HCT116 (cell line): ENCODE measurements around the gene LCLAT1. TPM values are rescaled to one million over a fixed set of nuclear protein-coding genes. Genes with fewer than 3 reads are reported as not detected.

Source experiments
- ATAC-seq: fragments of 200-7000 bp; cut with Tn5 transposase; 2 replicates; pipeline ENCODE4 v1.9.1; 2020; ENCODE audit warnings: mild to moderate bottlenecking, moderate library complexity
- BruUV-seq: library from RNA; stranded (reverse); fragments of 400-500 nt; replicated peaks from 2 replicates; lab custom pipeline; 2021; lab: Mats Ljungman, UMichigan
- CTCF ChIA-PET: fragments of 300-600 bp; sonication (Branson Sonifier 250); formaldehyde crosslinking; loops from one replicate; lab custom pipeline; 2021; ENCODE audit warnings: antibody characterized with exemption; lab: Charles Lee
- POLR2A ChIA-PET: fragments of 300-600, 350-600 bp; sonication (Branson Sonifier 250); formaldehyde crosslinking; loops from one replicate; lab custom pipeline; 2021; ENCODE audit warnings: antibody characterized with exemption; lab: Charles Lee
- RAD21 ChIA-PET, 2 experiments: fragments of 300-600 bp; sonication (Branson Sonifier 250); formaldehyde crosslinking; loops; one replicate each; lab custom pipeline; 2023; ENCODE audit warnings: low total read pairs in 2 of 2; ENCODE audit not compliant: uncharacterized antibody in 2 of 2, unreplicated experiment in 2 of 2, low non-redundant PET in 1 of 2; lab: Charles Lee
- DNase-seq: peaks from one replicate; pipeline ENCODE4 v3.0.0-alpha.2; 2010; ENCODE audit warnings: low read depth, low spot score
- H2AFZ ChIP-seq: fragments of 200-600 bp; shearing (Covaris generic), sonication (generic); 2 replicates; pipeline ENCODE4 v1.6.1; 2017; ENCODE audit warnings: low read depth, mixed run types, mixed read lengths, antibody characterized with exemption, low read length; ENCODE audit not compliant: poor library complexity, severe bottlenecking
- H3K27ac ChIP-seq: 2 replicates; pipeline ENCODE4 v1.5.1; 2012; ENCODE audit warnings: low read depth, low read length
- H3K27me3 ChIP-seq: fragments of 200-600 bp; sonication (generic); 2 replicates; pipeline ENCODE4 v1.6.1; 2016; ENCODE audit warnings: mixed run types, low read length, mixed read lengths; ENCODE audit not compliant: insufficient read depth
- H3K36me3 ChIP-seq, 2 experiments: fragments of 200-500 bp in 1 of 2; fragments of 200-600 bp in 1 of 2; sonication (Bioruptor generic) in 1 of 2; sonication (generic) in 1 of 2; 2 replicates each; pipeline versions ENCODE4 v1.5.1 to v1.6.1; 2014 to 2016; ENCODE audit warnings: low read length in 2 of 2, inconsistent platforms in 1 of 2, mixed read lengths in 1 of 2, mixed run types in 1 of 2; ENCODE audit not compliant: insufficient read depth in 2 of 2, control insufficient read depth in 1 of 2
- H3K4me1 ChIP-seq, 2 experiments: fragments of 200-600 bp in 1 of 2; sonication (generic) in 1 of 2; 2 replicates each; pipeline versions ENCODE4 v1.5.1 to v1.6.1; 2012 to 2017; ENCODE audit warnings: low read length in 2 of 2, inconsistent platforms in 1 of 2, mild to moderate bottlenecking in 1 of 2, mixed read lengths in 1 of 2, mixed run types in 1 of 2, moderate library complexity in 1 of 2; ENCODE audit not compliant: insufficient read depth in 2 of 2, control insufficient read depth in 1 of 2
- H3K4me2 ChIP-seq: fragments of 200-600 bp; sonication (generic); 2 replicates; pipeline ENCODE4 v1.6.1; 2017; ENCODE audit warnings: mixed run types, low read length, mixed read lengths
- H3K4me3 ChIP-seq, 2 experiments: fragments of 200-600 bp in 1 of 2; sonication (generic) in 1 of 2; replicated peaks in 1 of 2; 2 replicates each; pipeline ENCODE4 v1.5.1; 2011 to 2016; ENCODE audit warnings: low read length in 2 of 2, control low read depth in 1 of 2, low read depth in 1 of 2, mild to moderate bottlenecking in 1 of 2, mixed read lengths in 1 of 2, mixed run types in 1 of 2
- H3K79me2 ChIP-seq: fragments of 200-600 bp; sonication (generic); 2 replicates; pipeline ENCODE4 v1.6.1; 2017; ENCODE audit warnings: mild to moderate bottlenecking, mixed run types, low read length, moderate library complexity, mixed read lengths; ENCODE audit not compliant: insufficient read depth
- H3K9ac ChIP-seq: fragments of 200-600 bp; sonication (generic); 2 replicates; pipeline ENCODE4 v1.6.1; 2016; ENCODE audit warnings: low read length, mixed read lengths
- H3K9me2 ChIP-seq: fragments of 200-600 bp; sonication (generic), shearing (Covaris generic); 2 replicates; pipeline ENCODE4 v1.6.1; 2017; ENCODE audit warnings: mixed run types, mild to moderate bottlenecking, moderate library complexity; ENCODE audit not compliant: insufficient read depth
- H3K9me3 ChIP-seq, 2 experiments: fragments of 200-500 bp in 1 of 2; fragments of 200-600 bp in 1 of 2; sonication (Bioruptor generic) in 1 of 2; sonication (generic) in 1 of 2; 2 replicates each; pipeline ENCODE4 v1.6.1; 2014 to 2017; ENCODE audit warnings: low read length in 2 of 2, mixed read lengths in 2 of 2, inconsistent platforms in 1 of 2, low read depth in 1 of 2, mild to moderate bottlenecking in 1 of 2, mixed run types in 1 of 2, moderate library complexity in 1 of 2; ENCODE audit not compliant: control insufficient read depth in 1 of 2, insufficient read depth in 1 of 2
- H4K20me1 ChIP-seq: fragments of 200-600 bp; sonication (generic), shearing (Covaris generic); 2 replicates; pipeline ENCODE4 v1.6.1; 2017; ENCODE audit warnings: mixed run types, mild to moderate bottlenecking, moderate library complexity; ENCODE audit not compliant: insufficient read depth
- CBX3 ChIP-seq: IDR thresholded peaks from 2 replicates; pipeline ENCODE4 v1.6.1; 2012; ENCODE audit warnings: low read depth
- CEBPB ChIP-seq: IDR thresholded peaks from 2 replicates; pipeline ENCODE4 v1.6.1; 2012; ENCODE audit warnings: low read depth
- EGR1 ChIP-seq: IDR thresholded peaks from 2 replicates; pipeline ENCODE4 v1.6.1; 2012; ENCODE audit warnings: low read depth
- ELF1 ChIP-seq: IDR thresholded peaks from 2 replicates; pipeline ENCODE4 v1.6.1; 2012; ENCODE audit warnings: low read depth, borderline replicate concordance
- EZH2 ChIP-seq: fragments of 200-600 bp; sonication (generic); IDR thresholded peaks from 2 replicates; pipeline ENCODE4 v1.6.1; 2017; ENCODE audit warnings: antibody characterized with exemption, mixed run types
- EZH2phosphoT487 ChIP-seq: fragments of 200-600 bp; IDR thresholded peaks from 2 replicates; pipeline ENCODE4 v1.6.1; 2018; ENCODE audit warnings: antibody characterized with exemption, borderline replicate concordance
- FOSL1 ChIP-seq: IDR thresholded peaks from 2 replicates; pipeline ENCODE4 v1.6.1; 2012; ENCODE audit warnings: low read depth
- RAD21 ChIP-seq: IDR thresholded peaks from 2 replicates; pipeline ENCODE4 v1.6.1; 2012; ENCODE audit warnings: low read depth, mild to moderate bottlenecking
- SIN3A ChIP-seq: IDR thresholded peaks from 2 replicates; pipeline ENCODE4 v1.6.1; 2012; ENCODE audit warnings: low read depth
- SP1 ChIP-seq: IDR thresholded peaks from 2 replicates; pipeline ENCODE4 v1.6.1; 2012; ENCODE audit warnings: low read depth
- TCF7L2 ChIP-seq: IDR thresholded peaks from 2 replicates; pipeline ENCODE4 v1.7.0; 2011; ENCODE audit warnings: borderline replicate concordance, inconsistent platforms; ENCODE audit not compliant: insufficient read depth, insufficient read length; ENCODE audit errors: extremely low read depth
- YY1 ChIP-seq: IDR thresholded peaks from 2 replicates; pipeline ENCODE4 v1.6.1; 2011; ENCODE audit warnings: low read length, low read depth, moderate library complexity, mild to moderate bottlenecking; ENCODE audit not compliant: insufficient replicate concordance; ENCODE audit errors: extremely low read depth
- ZFX ChIP-seq: fragments of 450-650 bp; IDR thresholded peaks from 2 replicates; pipeline ENCODE4 v1.6.1; 2017
- intact Hi-C: fragments of 100-400 bp; cut with micrococcal nuclease; formaldehyde crosslinking; loops from 2 replicates; pipeline ENCODE4 v1.10.0; 2022
- total RNA-seq: library from RNA; stranded (reverse); gene quantifications from one replicate; pipeline ENCODE4 v1.2.1, GENCODE V29; 2021; ENCODE audit not compliant: unreplicated experiment
- TF ChIP-seq, protein P1 (sequence below): IDR thresholded peaks from 2 replicates; pipeline ENCODE4 v1.6.1; 2012
- TF ChIP-seq, protein P2 (sequence below): IDR thresholded peaks from 2 replicates; pipeline ENCODE4 v1.6.1; 2012; ENCODE audit warnings: low read depth
- TF ChIP-seq, protein P3 (sequence below): IDR thresholded peaks from 2 replicates; pipeline ENCODE4 v1.6.1; 2012
- TF ChIP-seq, protein P4 (sequence below): IDR thresholded peaks from 2 replicates; pipeline ENCODE4 v1.6.1; 2011; ENCODE audit warnings: mild to moderate bottlenecking, low read length, moderate library complexity; ENCODE audit not compliant: insufficient replicate concordance; ENCODE audit errors: extremely low read depth

The LCLAT1 gene
- total RNA-seq, 1 experiment from 2014 or later = 36.2 TPM

DNA sequence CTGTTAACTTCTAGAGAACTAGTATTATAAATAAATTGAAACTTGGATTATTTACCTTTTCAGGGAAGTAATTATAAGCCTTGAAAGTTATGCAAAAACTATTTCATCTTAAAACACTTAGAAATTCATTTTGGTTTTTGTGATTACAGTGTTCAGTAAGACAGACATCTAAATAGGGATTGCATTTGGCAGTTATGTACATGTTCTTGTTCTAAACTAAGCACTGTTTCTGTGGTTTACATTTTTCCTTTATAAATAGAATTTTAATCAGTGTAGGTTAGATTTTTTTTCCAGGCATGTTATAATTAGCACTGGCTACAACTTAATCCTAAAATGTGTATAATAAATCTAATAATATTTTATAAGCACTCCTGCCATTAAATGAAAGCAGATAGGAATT is 35.0 kb downstream of the LCLAT1 start (continued):
- TF ChIP-seq YY1 = no peak
- no peak for TF ChIP-seq TCF7L2

DNA sequence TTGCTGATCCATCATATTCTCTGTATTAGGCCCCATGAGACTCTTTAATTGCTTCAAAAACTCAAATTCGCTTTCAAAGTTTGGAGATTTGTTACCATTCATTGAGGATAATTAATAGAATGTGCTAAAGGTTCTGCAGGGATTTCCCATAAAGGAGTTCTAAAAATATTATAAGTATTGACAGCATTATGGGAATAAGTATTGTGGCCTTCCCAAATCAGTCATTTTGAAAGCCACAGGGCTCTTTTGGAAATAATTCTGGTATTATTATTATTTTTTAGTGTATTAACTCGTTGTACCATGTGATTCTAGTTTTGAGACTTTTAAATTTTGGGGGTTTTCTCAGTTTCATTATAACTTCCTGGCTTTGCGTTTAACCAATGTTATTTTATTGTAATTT is 37.1 kb downstream of the LCLAT1 start:
- no peaks in the 10 kb centered on the region for H3K4me1 ChIP-seq
- no peak overlapping the region for H3K27ac ChIP-seq
- ChIA-PET POLR2A (no interaction called here), CTCF (no interaction called here), RAD21 (no interaction called here)
- no peak overlapping the region for H3K4me3 ChIP-seq
- no peaks in the 10 kb centered on the region for H3K27me3 ChIP-seq
- no peak overlapping the region for H3K4me2 ChIP-seq
- H3K36me3 ChIP-seq = no peaks in the 10 kb centered on the region
- H4K20me1 ChIP-seq = no peaks in the 10 kb centered on the region
- DNase-seq (no peak), ATAC-seq (no peak)
- intact Hi-C loops = no loop called here
- no peaks in the 10 kb centered on the region for H3K9me2 ChIP-seq
- no TSS peak for BruUV-seq
- no peak overlapping the region for H2AFZ ChIP-seq
- H3K9me3 ChIP-seq = no peaks in the 10 kb centered on the region
- TF ChIP-seq RAD21 = no peak
- TF ChIP-seq, protein P1, sequence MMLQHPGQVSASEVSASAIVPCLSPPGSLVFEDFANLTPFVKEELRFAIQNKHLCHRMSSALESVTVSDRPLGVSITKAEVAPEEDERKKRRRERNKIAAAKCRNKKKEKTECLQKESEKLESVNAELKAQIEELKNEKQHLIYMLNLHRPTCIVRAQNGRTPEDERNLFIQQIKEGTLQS = no peak
- TF ChIP-seq FOSL1 = no peak
- no peak for TF ChIP-seq YY1
- TF ChIP-seq EZH2phosphoT487 = no peak
- TF ChIP-seq EZH2 = no peak
- TF ChIP-seq SIN3A = no peak
- no peak for TF ChIP-seq CEBPB
- TF ChIP-seq ZFX = no peak
- TF ChIP-seq TCF7L2 = no peak
- no peak for TF ChIP-seq EGR1
- TF ChIP-seq SP1 = no peak
- TF ChIP-seq, protein P2, sequence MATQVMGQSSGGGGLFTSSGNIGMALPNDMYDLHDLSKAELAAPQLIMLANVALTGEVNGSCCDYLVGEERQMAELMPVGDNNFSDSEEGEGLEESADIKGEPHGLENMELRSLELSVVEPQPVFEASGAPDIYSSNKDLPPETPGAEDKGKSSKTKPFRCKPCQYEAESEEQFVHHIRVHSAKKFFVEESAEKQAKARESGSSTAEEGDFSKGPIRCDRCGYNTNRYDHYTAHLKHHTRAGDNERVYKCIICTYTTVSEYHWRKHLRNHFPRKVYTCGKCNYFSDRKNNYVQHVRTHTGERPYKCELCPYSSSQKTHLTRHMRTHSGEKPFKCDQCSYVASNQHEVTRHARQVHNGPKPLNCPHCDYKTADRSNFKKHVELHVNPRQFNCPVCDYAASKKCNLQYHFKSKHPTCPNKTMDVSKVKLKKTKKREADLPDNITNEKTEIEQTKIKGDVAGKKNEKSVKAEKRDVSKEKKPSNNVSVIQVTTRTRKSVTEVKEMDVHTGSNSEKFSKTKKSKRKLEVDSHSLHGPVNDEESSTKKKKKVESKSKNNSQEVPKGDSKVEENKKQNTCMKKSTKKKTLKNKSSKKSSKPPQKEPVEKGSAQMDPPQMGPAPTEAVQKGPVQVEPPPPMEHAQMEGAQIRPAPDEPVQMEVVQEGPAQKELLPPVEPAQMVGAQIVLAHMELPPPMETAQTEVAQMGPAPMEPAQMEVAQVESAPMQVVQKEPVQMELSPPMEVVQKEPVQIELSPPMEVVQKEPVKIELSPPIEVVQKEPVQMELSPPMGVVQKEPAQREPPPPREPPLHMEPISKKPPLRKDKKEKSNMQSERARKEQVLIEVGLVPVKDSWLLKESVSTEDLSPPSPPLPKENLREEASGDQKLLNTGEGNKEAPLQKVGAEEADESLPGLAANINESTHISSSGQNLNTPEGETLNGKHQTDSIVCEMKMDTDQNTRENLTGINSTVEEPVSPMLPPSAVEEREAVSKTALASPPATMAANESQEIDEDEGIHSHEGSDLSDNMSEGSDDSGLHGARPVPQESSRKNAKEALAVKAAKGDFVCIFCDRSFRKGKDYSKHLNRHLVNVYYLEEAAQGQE = no peak
- TF ChIP-seq CBX3 = no peak
- TF ChIP-seq ELF1 = no peak
- TF ChIP-seq, protein P3, sequence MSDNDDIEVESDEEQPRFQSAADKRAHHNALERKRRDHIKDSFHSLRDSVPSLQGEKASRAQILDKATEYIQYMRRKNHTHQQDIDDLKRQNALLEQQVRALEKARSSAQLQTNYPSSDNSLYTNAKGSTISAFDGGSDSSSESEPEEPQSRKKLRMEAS = no peak
- TF ChIP-seq, protein P4, sequence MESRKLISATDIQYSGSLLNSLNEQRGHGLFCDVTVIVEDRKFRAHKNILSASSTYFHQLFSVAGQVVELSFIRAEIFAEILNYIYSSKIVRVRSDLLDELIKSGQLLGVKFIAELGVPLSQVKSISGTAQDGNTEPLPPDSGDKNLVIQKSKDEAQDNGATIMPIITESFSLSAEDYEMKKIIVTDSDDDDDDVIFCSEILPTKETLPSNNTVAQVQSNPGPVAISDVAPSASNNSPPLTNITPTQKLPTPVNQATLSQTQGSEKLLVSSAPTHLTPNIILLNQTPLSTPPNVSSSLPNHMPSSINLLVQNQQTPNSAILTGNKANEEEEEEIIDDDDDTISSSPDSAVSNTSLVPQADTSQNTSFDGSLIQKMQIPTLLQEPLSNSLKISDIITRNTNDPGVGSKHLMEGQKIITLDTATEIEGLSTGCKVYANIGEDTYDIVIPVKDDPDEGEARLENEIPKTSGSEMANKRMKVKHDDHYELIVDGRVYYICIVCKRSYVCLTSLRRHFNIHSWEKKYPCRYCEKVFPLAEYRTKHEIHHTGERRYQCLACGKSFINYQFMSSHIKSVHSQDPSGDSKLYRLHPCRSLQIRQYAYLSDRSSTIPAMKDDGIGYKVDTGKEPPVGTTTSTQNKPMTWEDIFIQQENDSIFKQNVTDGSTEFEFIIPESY = no peak
- H3K79me2 ChIP-seq = peaks cover 82% of the 10 kb centered on the region
- no peak overlapping the region for H3K9ac ChIP-seq
